H9 (cell line): ENCODE data around the gene CYS1. TPM values are rescaled to one million over a fixed set of nuclear protein-coding genes. Genes with fewer than 3 reads are reported as not detected.

Experiments
- DNase-seq: peaks from one replicate; pipeline ENCODE4 v3.0.0-alpha.2; 2017
- H2AFZ ChIP-seq: one replicate; pipeline ENCODE4 v1.6.1; 2013; ENCODE audit warnings: mild to moderate bottlenecking, low read length, control low read depth, moderate library complexity
- H2AK5ac ChIP-seq: 2 replicates; pipeline ENCODE4 v1.6.1; 2013; ENCODE audit warnings: low read length, control low read depth, mixed read lengths; ENCODE audit not compliant: insufficient read length
- H2BK120ac ChIP-seq: one replicate; pipeline ENCODE4 v1.6.1; 2013; ENCODE audit warnings: low read depth, mild to moderate bottlenecking, low read length, control low read depth, inconsistent platforms; ENCODE audit not compliant: poor library complexity, severe bottlenecking
- H2BK12ac ChIP-seq: 2 replicates; pipeline ENCODE4 v1.6.1; 2013; ENCODE audit warnings: low read length, control low read depth, mixed read lengths, low read depth; ENCODE audit not compliant: insufficient read length
- H2BK15ac ChIP-seq: 2 replicates; pipeline ENCODE4 v1.6.1; 2013; ENCODE audit warnings: low read depth, low read length, control low read depth
- H2BK20ac ChIP-seq: one replicate; pipeline ENCODE4 v1.6.1; 2013; ENCODE audit warnings: low read depth, mild to moderate bottlenecking, low read length, control low read depth, inconsistent platforms; ENCODE audit not compliant: poor library complexity, severe bottlenecking
- H2BK5ac ChIP-seq: 2 replicates; pipeline ENCODE4 v1.6.1; 2013; ENCODE audit warnings: low read length, control low read depth, mixed read lengths; ENCODE audit not compliant: insufficient read length
- H3K14ac ChIP-seq: 2 replicates; pipeline ENCODE4 v1.6.1; 2013; ENCODE audit warnings: low read length, control low read depth; ENCODE audit not compliant: insufficient read depth
- H3K18ac ChIP-seq: 2 replicates; pipeline ENCODE4 v1.6.1; 2013; ENCODE audit warnings: low read depth, mild to moderate bottlenecking, mixed read lengths, low read length, control low read depth; ENCODE audit not compliant: insufficient read length
- H3K23ac ChIP-seq: 2 replicates; pipeline ENCODE4 v1.6.1; 2013; ENCODE audit warnings: low read length, control low read depth, mixed read lengths, low read depth; ENCODE audit not compliant: insufficient read length
- H3K23me2 ChIP-seq: 2 replicates; pipeline ENCODE4 v1.6.1; 2013; ENCODE audit warnings: low read depth, mild to moderate bottlenecking, mixed read lengths, low read length, control low read depth; ENCODE audit not compliant: insufficient read length, poor library complexity, severe bottlenecking
- H3K27ac ChIP-seq: 2 replicates; pipeline ENCODE4 v1.5.1; 2013; ENCODE audit warnings: low read length, control low read depth, mixed read lengths, low read depth; ENCODE audit not compliant: insufficient read length
- H3K27me3 ChIP-seq: 2 replicates; pipeline ENCODE4 v1.6.1; 2013; ENCODE audit warnings: low read length, control low read depth, inconsistent platforms; ENCODE audit not compliant: insufficient read depth
- H3K4ac ChIP-seq: 2 replicates; pipeline ENCODE4 v1.6.1; 2013; ENCODE audit warnings: low read depth, mild to moderate bottlenecking, control low read depth, inconsistent platforms, low read length, moderate library complexity
- H3K4me1 ChIP-seq: 2 replicates; pipeline ENCODE4 v1.6.1; 2013; ENCODE audit warnings: low read length, control low read depth, inconsistent platforms; ENCODE audit not compliant: insufficient read depth
- H3K4me2 ChIP-seq: 2 replicates; pipeline ENCODE4 v1.6.1; 2013; ENCODE audit warnings: low read length, control low read depth, mixed read lengths; ENCODE audit not compliant: insufficient read length, insufficient read depth
- H3K56ac ChIP-seq: 2 replicates; pipeline ENCODE4 v1.6.1; 2013; ENCODE audit warnings: low read depth, mild to moderate bottlenecking, mixed read lengths, low read length, control low read depth; ENCODE audit not compliant: insufficient read length
- H3K79me1 ChIP-seq: 2 replicates; pipeline ENCODE4 v1.6.1; 2013; ENCODE audit warnings: low read depth, mild to moderate bottlenecking, moderate library complexity, low read length, control low read depth, inconsistent platforms; ENCODE audit not compliant: insufficient read depth, poor library complexity, severe bottlenecking
- H3K79me2 ChIP-seq: 2 replicates; pipeline ENCODE4 v1.6.1; 2013; ENCODE audit warnings: low read length, control low read depth, inconsistent platforms; ENCODE audit not compliant: insufficient read depth
- H3K9ac ChIP-seq: 2 replicates; pipeline ENCODE4 v1.6.1; 2013; ENCODE audit warnings: low read length, control low read depth, mixed read lengths; ENCODE audit not compliant: insufficient read length; ENCODE audit errors: extremely low read depth
- H3K9me3 ChIP-seq: one replicate; pipeline ENCODE4 v1.6.1; 2013; ENCODE audit warnings: low read depth, low read length, inconsistent platforms; ENCODE audit not compliant: control insufficient read depth
- H3T11ph ChIP-seq: one replicate; pipeline ENCODE4 v1.6.1; 2013; ENCODE audit warnings: mild to moderate bottlenecking, low read length, control low read depth, inconsistent platforms
- H4K20me1 ChIP-seq: one replicate; pipeline ENCODE4 v1.6.1; 2013; ENCODE audit not compliant: control insufficient read depth, insufficient read length, insufficient read depth
- H4K5ac ChIP-seq: 2 replicates; pipeline ENCODE4 v1.6.1; 2013; ENCODE audit warnings: low read depth, mild to moderate bottlenecking, mixed read lengths, low read length, control low read depth; ENCODE audit not compliant: insufficient read length
- H4K8ac ChIP-seq: replicated peaks from 2 replicates; pipeline ENCODE4 v1.6.1; 2013; ENCODE audit warnings: low read length, control low read depth, mixed read lengths, low read depth; ENCODE audit not compliant: insufficient read length
- H4K91ac ChIP-seq: 2 replicates; pipeline ENCODE4 v1.6.1; 2013; ENCODE audit warnings: low read depth, mild to moderate bottlenecking, moderate library complexity, mixed read lengths, low read length, control low read depth; ENCODE audit not compliant: insufficient read length
- H3K27ac Mint-ChIP-seq, 3 experiments: 2 replicates in 2 of 3; 3 replicates in 1 of 3; pipeline ENCODE4 v1.8.0; 2020 to 2021; ENCODE audit warnings: mixed read lengths in 3 of 3, mild to moderate bottlenecking in 1 of 3, moderate library complexity in 1 of 3
- H3K27me3 Mint-ChIP-seq: 2 replicates; pipeline ENCODE4 v1.8.0; 2021; ENCODE audit warnings: low read depth, mild to moderate bottlenecking, moderate library complexity, mixed read lengths
- H3K36me3 Mint-ChIP-seq, 3 experiments: 2 replicates in 2 of 3; 3 replicates in 1 of 3; pipeline ENCODE4 v1.8.0; 2020 to 2021; ENCODE audit warnings: low read depth in 3 of 3, mixed read lengths in 3 of 3; ENCODE audit not compliant: insufficient read depth in 1 of 3
- H3K4me1 Mint-ChIP-seq, 2 experiments: 2 replicates each; pipeline ENCODE4 v1.8.0; 2020; ENCODE audit warnings: mixed read lengths in 2 of 2
- H3K4me3 Mint-ChIP-seq, 2 experiments: 2 replicates in 1 of 2; 3 replicates in 1 of 2; pipeline ENCODE4 v1.8.0; 2020 to 2021; ENCODE audit warnings: mild to moderate bottlenecking in 2 of 2, mixed read lengths in 2 of 2, moderate library complexity in 1 of 2
- H3K9me3 Mint-ChIP-seq, 2 experiments: 2 replicates in 1 of 2; 3 replicates in 1 of 2; pipeline ENCODE4 v1.8.0; 2020; ENCODE audit warnings: mild to moderate bottlenecking in 2 of 2, mixed read lengths in 2 of 2, moderate library complexity in 1 of 2
- CTCF ChIP-seq: fragments of 200-600 bp; sonication (generic); conservative IDR thresholded peaks from 3 replicates; pipeline ENCODE4 v1.8.0; 2021; ENCODE audit warnings: antibody characterized with exemption, mild to moderate bottlenecking
- WGBS: extraction: QIAGEN DNeasy Blood & Tissue Kit; methylation state at CpG from one replicate; pipeline ENCODE4 v1.1.7; 2013; ENCODE audit warnings: missing lambda C conversion rate, low lambda C conversion rate, mixed read lengths; ENCODE audit not compliant: insufficient read length; ENCODE audit errors: extremely low coverage; 5-methylcytosine and 5-hydroxymethylcytosine counted together
- total RNA-seq: library from RNA; stranded (reverse); gene quantifications from 2 replicates; pipeline ENCODE4 v1.2.1, GENCODE V29; 2021

The CYS1 gene
- total RNA-seq, 1 experiment from 2014 or later: 0.35 TPM

DNA sequence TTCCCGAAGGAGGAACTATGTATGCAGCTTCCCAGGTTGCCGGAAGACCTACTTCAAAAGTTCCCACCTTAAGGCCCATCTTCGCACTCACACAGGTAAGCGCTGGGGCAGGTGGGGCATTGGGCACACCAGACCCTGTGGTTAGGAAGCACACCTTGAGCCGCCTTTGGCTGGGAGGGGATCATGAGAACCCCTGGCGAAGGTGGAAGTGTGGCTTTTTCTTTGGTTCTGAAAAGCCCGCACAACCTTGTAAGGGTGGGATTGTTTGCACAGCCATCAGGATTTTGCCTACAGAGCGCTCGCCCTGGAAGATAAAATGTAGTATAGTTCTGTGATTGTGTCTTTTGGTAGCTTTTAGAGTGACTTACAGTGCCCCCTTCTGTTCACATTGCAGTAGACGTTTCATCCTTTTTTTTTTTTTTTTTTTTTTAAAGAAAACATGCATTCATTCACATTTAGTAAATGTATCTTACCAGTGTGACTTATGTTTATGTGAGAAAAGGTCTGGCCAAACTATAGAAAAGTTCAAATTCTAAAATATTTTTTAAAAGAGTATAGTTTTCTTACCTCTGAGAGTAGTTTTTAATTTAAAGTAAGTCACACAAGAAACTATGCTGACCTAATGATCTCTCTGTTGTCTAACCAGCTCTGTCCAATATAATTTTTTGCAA lies 31.6 kb downstream of the CYS1 start:
- Histone ChIP-seq H4K8ac (no peak overlapping the region), H3K18ac (no peak overlapping the region), H3K79me2 (no peaks in the 10 kb centered on the region), H3K27me3 (no peaks in the 10 kb centered on the region), H3K27ac (no peak overlapping the region), H2BK120ac (no peak overlapping the region), H3K4me2 (no peak overlapping the region), H3K23ac (no peak overlapping the region), H2BK20ac (no peak overlapping the region), H2BK5ac (no peak overlapping the region), H2BK15ac (no peak overlapping the region), H3K9ac (no peak overlapping the region), H3T11ph (no peak overlapping the region), H2BK12ac (no peak overlapping the region), H3K79me1 (no peaks in the 10 kb centered on the region), H3K9me3 (no peaks in the 10 kb centered on the region), H4K20me1 (no peaks in the 10 kb centered on the region), H3K23me2 (no peaks in the 10 kb centered on the region), H3K4me1 (no peaks in the 10 kb centered on the region), H4K5ac (no peak overlapping the region), H3K4ac (no peak overlapping the region), H3K14ac (no peak overlapping the region), H3K56ac (no peak overlapping the region), H4K91ac (no peak overlapping the region), H2AK5ac (no peak overlapping the region), H2AFZ (no peak overlapping the region)
- Mint-ChIP-seq H3K4me3 (no peak overlapping the region), H3K9me3 (peaks cover 0 to 5% of the 10 kb centered on the region in 2 experiments; a peak in 2 of 5 replicates), H3K27ac (peak overlapping the region in 1 of 3 experiments; percentile 40; a peak in 2 of 7 replicates), H3K27me3 (peaks cover 14% of the 10 kb centered on the region), H3K4me1 (peaks cover 3 to 16% of the 10 kb centered on the region in 2 experiments; a peak in 3 of 4 replicates), H3K36me3 (peaks cover 33 to 59% (median 55%) of the 10 kb centered on the region in 3 experiments)
- WGBS: no CpG with 5 or more reads among the region's 10 CpGs
- no peak for DNase-seq
- TF ChIP-seq CTCF: peak; percentile 79
